T-helper 22 cell (primary cell): ENCODE measurements around the gene CCDC9B.
A peak's percentile ranks its signal among the peaks of the same experiment; 100 is the strongest.

ENCODE experiments used
- DNase-seq: peaks from one replicate; pipeline ENCODE4 v3.0.0-alpha.2; 2020; ENCODE audit warnings: low read depth

CCDC9B gene

DNA sequence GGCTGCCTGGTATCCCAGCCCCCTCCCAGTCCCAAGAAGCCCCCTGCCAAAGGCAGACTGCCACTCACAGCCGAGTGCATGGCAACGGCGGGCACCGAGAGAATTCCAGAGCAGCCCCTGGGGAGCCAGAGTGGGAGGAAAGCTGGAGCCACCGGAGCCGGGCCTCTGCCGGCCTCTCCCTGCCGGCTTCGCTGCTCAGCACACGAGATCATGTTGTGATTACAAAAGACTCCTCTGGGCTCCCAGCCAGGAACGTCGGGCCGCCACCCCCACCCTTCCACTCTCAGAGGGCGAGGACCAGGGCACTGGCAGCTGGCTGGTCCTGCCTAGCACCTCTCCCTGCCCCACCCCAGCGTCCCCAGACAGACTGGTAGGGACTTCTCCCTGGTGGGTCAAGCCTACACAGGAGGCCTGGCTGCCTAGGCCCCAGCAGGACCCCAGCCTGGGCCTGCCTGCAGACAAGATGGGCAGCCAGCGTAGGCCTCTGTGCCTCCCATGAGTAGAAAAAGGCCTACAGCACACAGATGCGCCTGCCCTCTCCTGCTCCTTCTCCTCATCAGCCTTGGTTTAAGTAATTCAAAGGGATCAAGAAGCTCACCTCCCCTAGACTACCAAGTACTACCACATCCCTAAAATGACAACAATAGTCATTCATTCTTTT is at the start of gene CCDC9B:
CCDC9B (minus strand) TSS at position 200 of the 661 bp plus-strand sequence; CDS start at position 80, 120 bp downstream.
- no peak for DNase-seq

DNA sequence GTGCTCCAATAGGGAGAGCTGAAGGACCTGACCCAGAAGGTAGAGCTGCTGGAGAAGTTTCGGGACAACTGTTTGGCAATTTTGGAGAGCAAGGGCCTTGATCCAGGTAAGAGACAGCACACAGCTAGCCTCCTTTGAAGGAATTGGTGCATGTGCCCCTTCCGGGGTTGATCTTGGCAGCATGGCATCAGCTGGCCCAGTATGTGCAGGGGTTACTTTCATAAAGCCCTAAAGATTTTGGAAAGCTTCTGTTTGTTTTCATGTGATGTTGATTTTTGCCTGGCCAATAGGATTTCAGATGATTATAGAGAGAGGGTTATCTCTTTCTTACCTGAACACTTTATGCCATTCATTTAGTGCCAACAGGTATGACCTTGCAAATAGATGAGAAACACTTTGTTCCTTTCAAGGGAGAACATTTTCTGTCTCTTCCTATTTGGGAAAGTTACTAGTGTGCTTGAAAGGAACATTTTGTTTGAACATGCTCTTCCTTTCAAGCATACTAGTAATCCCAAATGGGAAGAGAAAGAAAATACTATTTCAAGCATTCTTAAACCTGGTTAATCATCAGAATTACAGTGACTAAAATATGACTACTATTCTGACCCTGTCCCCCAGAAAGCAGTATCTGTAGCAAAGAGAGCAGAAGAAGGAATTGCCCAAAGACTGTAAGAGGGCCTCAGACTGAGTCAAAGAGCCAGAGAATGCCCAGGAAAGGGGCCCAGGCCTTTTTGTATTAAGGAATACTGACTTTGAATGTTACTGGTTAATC is 49.3 kb upstream of the CCDC9B start:
- no peak for DNase-seq

- DNase-seq = no peak
These were observed 48.4 kb upstream of the CCDC9B start for GRCh38 chr15:40388941-40389823.

- DNase-seq = no peak
These were observed 45.7 kb upstream of the CCDC9B start for GRCh38 chr15:40386480-40386879.

DNA sequence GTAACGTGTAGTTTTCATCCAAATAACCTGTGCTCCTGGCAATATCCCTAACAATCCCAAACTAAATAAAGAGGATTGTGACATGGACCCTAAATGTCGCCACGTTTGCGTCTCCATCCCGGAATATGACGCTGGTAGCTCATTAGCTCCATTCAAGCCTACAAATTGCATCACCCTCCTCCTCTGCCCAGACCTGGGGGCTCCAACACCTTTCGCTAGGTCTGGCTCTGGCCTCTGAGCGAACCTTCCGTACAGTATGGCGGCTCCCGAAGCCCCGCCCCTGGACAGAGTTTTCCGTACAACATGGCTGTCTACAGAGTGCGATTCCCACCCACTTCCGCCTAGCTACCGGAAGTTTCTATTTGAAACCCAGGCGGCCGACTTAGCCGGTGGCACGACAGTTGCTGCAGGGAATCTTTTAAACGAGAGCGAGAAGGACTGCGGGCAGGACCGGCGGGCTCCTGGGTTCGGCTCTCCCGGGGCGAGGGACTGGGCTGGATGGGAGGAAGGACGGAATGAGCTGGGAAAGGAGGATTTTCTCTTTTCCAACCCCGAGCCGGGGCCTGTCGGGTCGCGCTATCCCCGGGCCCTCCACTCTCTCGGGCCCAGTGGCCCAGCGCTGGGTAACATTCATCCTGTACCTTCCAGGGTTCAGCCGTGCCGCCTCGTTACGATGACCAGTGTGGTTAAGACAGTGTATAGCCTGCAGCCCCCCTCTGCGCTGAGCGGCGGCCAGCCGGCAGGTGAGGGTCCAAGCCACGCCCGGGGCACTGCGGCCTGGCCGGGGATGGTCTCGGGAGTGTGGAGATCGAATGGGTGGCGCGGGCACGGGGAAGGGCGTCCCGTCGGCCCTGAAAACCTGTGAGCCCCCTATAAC is 42.1 kb upstream of the CCDC9B start, which contains the start of gene KNSTRN:
KNSTRN (plus strand) TSS at position 142 of the 877 bp plus-strand sequence; CDS start at position 257, 115 bp downstream.
- peak; percentile 83 for DNase-seq

GRCh38 chr15:40381818-40382529 is 41.2 kb upstream of the CCDC9B start:
- DNase-seq = no peak

- no peak for DNase-seq
These were observed 39.9 kb upstream of the CCDC9B start for GRCh38 chr15:40380636-40381035.

DNA sequence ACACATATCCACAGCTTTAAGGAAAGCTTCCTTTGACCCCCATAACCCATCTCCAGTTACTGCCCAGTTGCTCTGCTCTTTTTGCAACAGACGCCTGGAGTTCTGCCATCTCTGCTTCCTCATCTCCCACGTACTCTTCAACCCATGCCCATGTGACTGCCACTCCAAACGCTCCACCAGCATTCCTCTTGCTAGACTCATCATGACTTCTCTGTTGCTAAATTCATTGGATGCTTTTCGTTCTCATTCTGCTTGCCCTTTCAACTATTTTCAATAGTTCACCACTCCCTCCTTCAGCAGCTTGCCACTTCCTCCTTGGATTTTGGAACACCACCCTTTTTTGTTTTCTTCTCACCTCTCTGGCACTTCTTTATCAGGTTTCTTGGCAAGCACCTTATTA is 39.1 kb upstream of the CCDC9B start:
- DNase-seq = no peak

- no peak for DNase-seq
These were observed 38.6 kb upstream of the CCDC9B start for GRCh38 chr15:40379374-40379773.

GRCh38 chr15:40377606-40378005 is 36.9 kb upstream of the CCDC9B start:
- no peak for DNase-seq

- DNase-seq = no peak
These were observed 32.2 kb upstream of the CCDC9B start for GRCh38 chr15:40372981-40373380.

DNA sequence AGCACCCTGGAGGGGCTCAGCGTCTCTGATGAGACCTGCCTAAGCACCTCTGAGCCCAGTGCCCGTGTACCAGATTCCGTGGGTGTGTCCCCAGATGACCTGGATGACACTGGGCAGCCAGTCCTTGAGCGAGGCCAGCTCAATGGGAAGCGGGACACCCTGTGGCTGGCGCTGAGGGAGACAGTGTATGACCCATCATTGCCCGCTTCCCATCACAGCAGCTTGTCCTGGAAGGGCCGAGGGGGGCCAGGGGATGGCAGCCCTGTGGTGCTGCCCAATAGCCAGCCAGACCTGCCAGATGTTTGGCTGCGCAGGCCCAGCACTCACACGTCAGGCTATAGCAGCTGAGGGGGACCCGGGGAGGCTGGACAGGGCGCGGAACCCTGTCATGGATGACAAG is 29.2 kb upstream of the CCDC9B start:
- DNase-seq = no peak

- no peak for DNase-seq
These were observed 28.7 kb upstream of the CCDC9B start for GRCh38 chr15:40369474-40369869.

DNA sequence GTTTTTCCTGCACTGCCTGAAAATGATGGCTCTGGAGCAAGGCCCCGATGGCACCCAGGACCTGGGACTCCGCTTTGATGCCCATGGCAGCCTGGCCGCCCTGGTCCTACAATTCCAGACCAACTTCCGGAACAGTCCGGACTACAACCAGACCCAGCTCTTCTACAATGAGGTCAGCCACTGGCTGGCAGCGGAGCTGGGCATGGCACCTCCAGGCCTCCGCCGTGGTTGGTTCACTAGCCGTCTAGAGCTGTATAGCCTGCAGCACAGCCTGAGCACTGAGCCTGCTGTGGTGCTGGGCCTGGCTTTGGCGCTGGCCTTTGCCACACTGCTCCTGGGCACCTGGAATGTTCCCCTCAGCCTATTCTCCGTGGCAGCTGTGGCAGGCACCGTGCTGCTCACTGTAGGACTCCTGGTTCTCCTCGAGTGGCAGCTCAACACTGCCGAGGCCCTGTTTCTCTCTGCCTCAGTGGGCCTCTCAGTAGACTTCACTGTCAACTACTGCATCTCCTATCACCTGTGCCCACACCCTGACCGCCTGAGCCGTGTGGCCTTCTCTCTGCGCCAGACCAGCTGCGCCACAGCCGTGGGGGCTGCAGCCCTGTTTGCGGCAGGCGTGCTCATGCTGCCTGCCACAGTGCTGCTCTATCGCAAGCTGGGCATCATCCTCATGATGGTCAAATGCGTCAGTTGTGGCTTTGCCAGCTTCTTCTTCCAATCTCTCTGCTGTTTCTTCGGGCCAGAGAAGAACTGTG is 28.2 kb upstream of the CCDC9B start:
- DNase-seq = no peak

- DNase-seq = peak; percentile 77
These were observed 27.2 kb upstream of the CCDC9B start for GRCh38 chr15:40367686-40368611.

- DNase-seq = no peak
These were observed 26.6 kb upstream of the CCDC9B start for GRCh38 chr15:40367371-40367685.

DNA sequence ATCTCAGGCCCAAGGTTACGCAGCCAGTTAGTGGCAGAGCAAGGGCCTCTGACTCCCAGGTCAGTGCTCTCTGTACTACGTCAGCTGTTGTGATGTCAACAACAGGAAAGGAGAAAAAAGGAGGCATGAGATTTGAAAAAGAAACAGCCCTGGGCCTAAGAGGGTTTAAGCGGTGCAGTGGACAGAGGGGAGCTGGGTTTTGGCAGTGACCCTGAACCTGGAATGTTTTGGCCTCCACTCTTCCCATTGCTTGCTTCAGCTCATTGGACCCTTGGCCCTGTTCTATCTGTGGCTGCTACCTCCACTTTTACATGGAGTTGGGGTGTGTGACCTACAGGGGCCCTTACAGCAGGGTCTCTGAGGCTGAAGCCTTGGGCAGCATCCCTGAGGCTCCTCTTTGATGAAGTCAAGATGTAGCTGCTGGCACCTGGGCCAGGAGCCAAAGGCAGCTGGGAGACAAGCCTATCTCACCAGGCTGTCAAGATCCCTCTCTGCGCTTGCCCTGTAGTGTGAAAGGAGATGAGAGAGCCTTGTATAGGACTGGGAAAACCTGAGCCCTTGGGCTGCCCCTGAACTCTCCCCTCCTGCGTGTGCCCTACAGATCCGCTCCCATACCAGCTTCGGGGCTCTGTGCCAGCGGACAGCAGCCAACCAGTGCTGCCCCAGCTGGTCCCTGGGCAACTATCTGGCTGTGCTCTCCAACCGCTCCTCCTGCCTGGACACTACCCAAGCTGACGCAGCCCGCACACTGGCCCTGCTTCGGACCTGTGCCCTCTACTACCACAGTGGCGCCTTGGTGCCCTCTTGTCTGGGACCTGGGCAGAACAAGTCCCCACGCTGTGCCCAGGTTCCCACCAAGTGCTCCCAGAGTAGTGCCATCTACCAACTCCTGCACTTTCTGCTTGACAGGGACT is 26.0 kb upstream of the CCDC9B start:
- no peak for DNase-seq
